Activated CD8-positive, alpha-beta T cell treated with anti-CD3 and anti-CD28 coated beads for 36 hours (primary cell): ENCODE measurements around the gene SNX25. TPM values are rescaled to one million over a fixed set of nuclear protein-coding genes. Genes with fewer than 3 reads are reported as not detected.
"Not testable (repeated sequence)": the region's sequence is repeated elsewhere in the genome, so short reads cannot be mapped to it uniquely, and the experiment has no call there.

Experiments
- ATAC-seq: fragments of 200-7000 bp; cut with Tn5 transposase; one replicate; pipeline ENCODE4 v1.10.0; 2021; ENCODE audit warnings: mild to moderate bottlenecking, moderate library complexity
- CTCF ChIA-PET: fragments of 350-600 bp; sonication (Branson Sonifier 250); formaldehyde crosslinking; loops from one replicate; lab custom pipeline; 2021; ENCODE audit warnings: antibody characterized with exemption; lab: Charles Lee
- POLR2A ChIA-PET: fragments of 350-600 bp; sonication (Branson Sonifier 250); formaldehyde crosslinking; loops from one replicate; lab custom pipeline; 2021; ENCODE audit warnings: antibody characterized with exemption; lab: Charles Lee
- DNase-seq: peaks from one replicate; pipeline ENCODE4 v3.0.0-alpha.2; 2020
- H3K27ac Mint-ChIP-seq: one replicate; pipeline ENCODE4 v1.8.0; 2021; ENCODE audit warnings: mild to moderate bottlenecking, mixed read lengths
- H3K27me3 Mint-ChIP-seq: one replicate; pipeline ENCODE4 v1.8.0; 2021; ENCODE audit warnings: mixed read lengths
- H3K36me3 Mint-ChIP-seq: one replicate; pipeline ENCODE4 v1.8.0; 2021; ENCODE audit warnings: low read depth, mixed read lengths
- H3K4me1 Mint-ChIP-seq: one replicate; pipeline ENCODE4 v1.8.0; 2021; ENCODE audit warnings: low read depth, mixed read lengths
- H3K4me3 Mint-ChIP-seq: one replicate; pipeline ENCODE4 v1.8.0; 2021; ENCODE audit warnings: mild to moderate bottlenecking, moderate library complexity, mixed read lengths
- H3K9me3 Mint-ChIP-seq: one replicate; pipeline ENCODE4 v1.8.0; 2021; ENCODE audit warnings: mixed read lengths
- CTCF ChIP-seq: fragments of 200-600 bp; IDR thresholded peaks from one replicate; pipeline ENCODE4 v1.8.0; 2022; ENCODE audit warnings: antibody characterized with exemption, mild to moderate bottlenecking
- intact Hi-C: fragments of 100-400 bp; cut with micrococcal nuclease; formaldehyde crosslinking; loops from one replicate; pipeline ENCODE4 v1.10.0; 2022
- total RNA-seq, 2 experiments: library from RNA; stranded (reverse); gene quantifications; one replicate each; pipeline ENCODE4 v1.2.3, GENCODE V29; 2021

The SNX25 gene
- total RNA-seq, 2 experiments from 2014 or later, result 24.0 to 24.3 TPM

GRCh38 chr4:185307136-185307950, 97.9 kb downstream of the SNX25 start:
- intact Hi-C loops, result no loop called here
- TF ChIP-seq CTCF, result no peak
- no peak for ATAC-seq

GRCh38 chr4:185309770-185310169, 100.4 kb downstream of the SNX25 start:
- intact Hi-C loops, result no loop called here
- H3K4me1 Mint-ChIP-seq, result peaks cover 2% of the 10 kb centered on the region
- no peak for DNase-seq
- ChIA-PET POLR2A (no interaction called here), CTCF (interaction anchor here (0.8 kb wide), 1 partner anchor 13 kb away, joined by 3 read pairs; no protein-coding TSS in a partner anchor)
- H3K9me3 Mint-ChIP-seq, result no peaks in the 10 kb centered on the region
- no peak for TF ChIP-seq CTCF
- no peak overlapping the region for H3K27ac Mint-ChIP-seq
- H3K36me3 Mint-ChIP-seq, result peaks cover 21% of the 10 kb centered on the region
- no peak overlapping the region for H3K4me3 Mint-ChIP-seq
- no peaks in the 10 kb centered on the region for H3K27me3 Mint-ChIP-seq
- ATAC-seq, result no peak

More at GRCh38 chr4:185307136-185307950, 97.9 kb downstream of the SNX25 start:
- Mint-ChIP-seq H3K9me3 (no peaks in the 10 kb centered on the region), H3K4me1 (peaks cover 3% of the 10 kb centered on the region), H3K27ac (no peak overlapping the region), H3K36me3 (peaks cover 6% of the 10 kb centered on the region), H3K4me3 (no peak overlapping the region), H3K27me3 (no peaks in the 10 kb centered on the region)
- ChIA-PET CTCF (interaction anchor here (0.7 kb wide), 1 partner anchor 123 kb away, joined by 3 read pairs; no protein-coding TSS in a partner anchor), POLR2A (no interaction called here)
- no peak for DNase-seq

- POLR2A ChIA-PET, result interaction anchor here (0.6 kb wide), 1 partner anchor 51 kb away, joined by 3 read pairs; no protein-coding TSS in a partner anchor
- no peaks in the 10 kb centered on the region for H3K9me3 Mint-ChIP-seq
- H3K27ac Mint-ChIP-seq, result no peak overlapping the region
- intact Hi-C loops, result no loop called here
- H3K4me1 Mint-ChIP-seq, result no peaks in the 10 kb centered on the region
- peaks cover 30% of the 10 kb centered on the region for H3K36me3 Mint-ChIP-seq
- no peak overlapping the region for H3K4me3 Mint-ChIP-seq
- no peaks in the 10 kb centered on the region for H3K27me3 Mint-ChIP-seq
- CTCF ChIA-PET, result interaction anchor here (1.1 to 1.5 kb wide), 2 partner anchors 16 to 204 kb away, joined by 3 read pairs; no protein-coding TSS in a partner anchor
- TF ChIP-seq CTCF, result no peak
- DNase-seq, result no peak
- no peak for ATAC-seq
Measured at GRCh38 chr4:185311113-185311888, 101.9 kb downstream of the SNX25 start.

- H3K36me3 Mint-ChIP-seq, result peaks cover 43% of the 10 kb centered on the region
- intact Hi-C loops, result no loop called here
- H3K27me3 Mint-ChIP-seq, result no peaks in the 10 kb centered on the region
- DNase-seq, result no peak
- H3K9me3 Mint-ChIP-seq, result peaks cover 2% of the 10 kb centered on the region
- no peak overlapping the region for H3K27ac Mint-ChIP-seq
- no peak overlapping the region for H3K4me3 Mint-ChIP-seq
- ATAC-seq, result no peak
- ChIA-PET POLR2A (no interaction called here), CTCF (no interaction called here)
- no peaks in the 10 kb centered on the region for H3K4me1 Mint-ChIP-seq
- TF ChIP-seq CTCF, result no peak
Measured at GRCh38 chr4:185312699-185313098, 103.3 kb downstream of the SNX25 start.

GRCh38 chr4:185317462-185317861, 108.1 kb downstream of the SNX25 start:
- H3K27ac Mint-ChIP-seq, H3K27me3 Mint-ChIP-seq, CTCF ChIA-PET, DNase-seq, ATAC-seq, H3K4me1 Mint-ChIP-seq, H3K9me3 Mint-ChIP-seq, H3K4me3 Mint-ChIP-seq, intact Hi-C loops, POLR2A ChIA-PET: not testable (repeated sequence)
- peaks cover 52% of the 10 kb centered on the region for H3K36me3 Mint-ChIP-seq
